Stimulated activated CD8-positive, alpha-beta memory T cell treated with anti-CD3 and anti-CD28 coated beads, Interleukin-15, amount 100 ng/mL, for 48 hours (primary cell): Measurements from ENCODE around the gene KLF6.

ENCODE experiments used
- DNase-seq, 2 donors: peaks; one replicate each; pipeline ENCODE4 v3.0.0-alpha.2; 2020; ENCODE audit warnings: low read depth in 2 of 2

KLF6 gene

GRCh38 chr10:3811291-3811870, 26.4 kb upstream of the KLF6 start:
- DNase-seq = peak in 1 of 2 donors; percentile 52

DNA sequence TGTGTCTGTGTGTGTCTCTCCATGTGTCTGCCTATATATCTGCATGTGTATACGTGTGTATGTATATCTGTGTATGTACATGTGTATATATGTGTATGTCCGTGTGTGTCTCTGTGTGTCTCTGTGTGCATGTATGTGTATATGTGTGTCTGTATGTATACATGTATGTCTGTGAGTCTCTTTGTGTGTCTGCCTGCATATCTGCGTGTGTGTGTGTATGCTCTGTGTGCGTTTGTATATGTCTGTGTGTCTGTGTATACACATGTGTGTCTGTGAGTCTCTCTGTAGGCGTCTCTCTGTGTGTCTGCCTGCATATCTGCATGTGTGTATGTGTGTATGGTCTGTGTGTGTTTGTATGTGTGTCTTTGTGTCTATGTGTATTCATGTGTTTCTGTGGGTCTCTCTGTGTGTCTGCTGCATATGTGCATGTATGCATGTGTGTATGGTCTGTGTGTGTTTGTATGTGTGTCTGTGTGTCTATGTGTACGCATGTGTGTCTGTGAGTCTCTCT, 23.7 kb upstream of the KLF6 start:
- no peak for DNase-seq

DNA sequence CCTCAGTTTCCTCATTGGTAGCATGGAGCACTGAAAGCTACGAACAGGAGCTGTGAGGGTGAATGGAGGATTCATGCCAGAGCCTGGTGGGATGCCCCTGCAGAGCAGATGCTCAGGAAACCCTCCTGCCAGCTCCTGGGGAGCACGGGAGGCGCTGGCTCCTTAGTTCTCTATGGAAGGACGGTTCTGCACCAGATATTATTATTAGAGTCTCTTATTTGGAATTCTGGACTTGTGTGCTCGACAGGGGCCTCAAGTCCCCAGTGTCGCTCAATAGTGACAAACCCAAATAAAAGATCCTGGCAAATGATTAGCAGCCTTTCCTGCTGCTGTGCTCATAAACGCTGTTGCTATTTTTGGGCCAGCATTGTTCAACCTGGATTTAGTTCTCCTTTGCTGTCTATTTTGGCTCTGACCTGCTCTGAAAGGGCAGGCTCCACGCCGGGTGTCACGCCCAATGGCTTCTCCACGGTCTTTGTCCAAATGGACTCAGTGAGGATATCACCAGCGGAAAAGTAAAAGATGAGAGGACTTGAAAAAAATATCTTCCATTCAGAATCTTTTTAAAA, 23.0 kb upstream of the KLF6 start:
- no peak for DNase-seq

- DNase-seq = no peak
Measured at GRCh38 chr10:3807211-3807927, 22.4 kb upstream of the KLF6 start.

- DNase-seq = no peak
Measured at GRCh38 chr10:3806603-3807002, 21.6 kb upstream of the KLF6 start.

DNA sequence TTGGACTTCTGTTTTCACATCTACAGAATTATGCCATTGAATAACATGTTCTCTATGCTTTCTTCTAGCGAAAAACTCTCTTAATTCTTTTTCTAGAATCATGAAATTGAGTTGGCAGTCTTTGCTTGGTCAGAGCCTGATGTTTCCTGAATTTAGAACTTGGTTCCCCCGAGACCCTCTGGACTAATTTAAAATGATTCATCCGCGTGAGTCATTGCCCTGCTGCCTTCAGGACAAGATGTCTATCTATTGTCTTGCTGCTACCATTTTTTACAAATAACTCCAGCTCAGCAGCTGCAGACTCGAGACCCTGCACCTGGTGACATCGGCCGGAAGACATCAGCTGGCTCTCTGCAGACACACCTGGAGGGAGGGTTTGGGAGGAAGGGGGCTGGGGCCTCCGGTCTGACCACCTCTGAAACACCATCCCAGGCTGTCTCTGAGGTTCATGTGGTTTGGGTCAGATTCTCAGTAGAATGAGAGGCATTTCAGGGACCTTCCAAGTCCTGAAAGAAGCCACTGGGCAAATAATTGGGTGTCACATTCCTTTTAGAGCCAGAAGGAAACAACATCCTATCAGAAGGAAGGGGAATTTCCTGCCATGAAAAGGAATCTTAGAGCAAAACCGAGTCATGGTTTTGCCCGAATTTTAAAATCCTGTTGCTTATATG, 20.9 kb upstream of the KLF6 start:
- no peak for DNase-seq

DNA sequence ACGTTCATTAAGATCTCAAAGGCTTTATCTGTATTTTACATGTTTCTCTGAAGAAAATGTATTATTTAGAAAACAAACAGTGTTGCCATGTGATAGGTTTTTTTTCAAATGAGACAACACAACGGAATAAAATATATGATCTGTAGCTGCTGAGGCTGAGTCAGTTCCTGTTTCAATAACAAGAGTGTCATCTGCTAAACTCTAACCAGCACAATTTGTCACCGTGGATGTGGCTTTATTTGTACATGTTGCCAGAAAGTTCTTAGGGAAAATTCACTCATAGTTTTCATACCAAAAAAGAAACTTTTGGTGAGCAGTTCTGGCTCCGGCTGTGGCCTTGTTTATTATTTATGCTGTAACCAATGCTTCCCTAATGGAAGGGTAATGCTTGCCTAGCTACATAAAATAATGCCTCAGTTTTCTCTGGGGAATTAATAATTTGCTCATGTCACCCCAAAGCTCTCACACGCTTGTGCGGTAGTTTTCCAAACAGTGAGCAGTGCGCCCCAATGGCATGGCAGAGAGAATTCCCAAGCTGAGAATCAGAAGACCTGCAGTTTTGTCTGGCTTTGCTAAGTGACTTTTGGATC, 20.3 kb upstream of the KLF6 start:
- DNase-seq = no peak

DNA sequence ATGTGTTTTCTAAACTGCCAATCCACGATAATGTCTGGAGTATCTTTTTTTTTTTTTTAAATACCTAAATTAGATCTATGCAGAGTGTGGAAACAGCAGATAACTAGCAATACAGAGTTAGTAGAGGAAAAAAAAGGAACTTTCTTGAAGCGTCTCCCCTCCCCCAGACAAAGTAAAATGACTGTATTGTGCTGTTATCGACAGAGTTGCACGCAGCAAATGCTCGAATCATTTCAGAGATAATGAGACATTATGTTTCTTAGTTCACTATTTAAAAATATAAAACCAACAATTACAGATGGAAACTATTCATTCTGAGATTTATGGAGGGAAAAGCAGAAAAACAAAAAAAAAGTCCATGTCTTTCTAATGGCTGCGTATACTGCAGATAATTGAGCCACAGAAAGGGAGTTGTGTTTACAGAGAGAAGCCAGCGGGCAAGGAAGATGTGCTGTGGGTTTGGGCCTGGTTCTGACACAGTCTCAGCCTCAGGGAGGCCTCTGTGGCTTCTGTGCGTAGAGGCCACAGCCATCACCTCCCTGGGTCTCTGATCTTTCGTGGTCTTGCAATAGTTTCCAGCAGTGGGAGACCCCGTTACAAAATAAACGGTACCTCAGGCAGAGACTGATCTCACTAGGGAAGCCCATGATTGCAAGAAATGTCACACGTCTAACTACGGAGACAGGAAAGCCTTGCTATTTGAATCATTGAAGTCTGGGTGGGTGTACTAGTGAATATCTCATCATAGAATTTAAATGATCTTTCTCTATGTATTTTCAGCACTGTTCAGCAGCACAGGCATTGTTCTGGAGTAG, 19.1 kb upstream of the KLF6 start:
- DNase-seq = peak in 1 of 2 donors; percentile 69

DNA sequence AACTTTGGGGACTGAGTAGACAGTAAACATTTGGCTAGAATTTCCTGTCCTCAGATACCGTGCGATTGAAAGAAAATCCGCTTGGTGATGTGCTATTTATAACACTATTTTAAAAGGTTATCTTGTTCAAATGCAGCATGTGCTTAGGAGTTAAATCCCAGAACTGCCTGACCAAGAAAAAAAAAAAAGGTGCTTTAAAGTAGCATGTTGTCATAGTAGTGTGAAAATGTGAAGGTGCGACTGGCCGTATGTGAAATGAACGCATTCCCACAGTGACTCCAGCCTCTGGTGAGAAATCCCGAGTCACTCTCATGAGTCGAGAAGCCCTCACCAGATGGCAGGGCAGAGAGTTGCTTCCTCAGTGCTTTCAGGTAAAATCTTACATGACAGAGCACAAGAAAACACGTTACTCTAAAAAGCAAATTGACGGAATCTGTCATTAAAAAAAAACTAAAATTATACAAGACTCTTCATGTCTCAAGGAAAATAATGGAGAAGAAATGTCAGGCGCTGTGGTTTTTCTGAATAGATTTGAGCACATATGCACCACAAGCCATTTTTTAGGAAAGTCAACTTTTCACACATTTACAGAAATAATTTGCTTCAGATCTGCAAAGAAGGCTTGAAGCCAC, 18.4 kb upstream of the KLF6 start:
- no peak for DNase-seq

GRCh38 chr10:3802526-3803265, 17.7 kb upstream of the KLF6 start:
- no peak for DNase-seq

DNA sequence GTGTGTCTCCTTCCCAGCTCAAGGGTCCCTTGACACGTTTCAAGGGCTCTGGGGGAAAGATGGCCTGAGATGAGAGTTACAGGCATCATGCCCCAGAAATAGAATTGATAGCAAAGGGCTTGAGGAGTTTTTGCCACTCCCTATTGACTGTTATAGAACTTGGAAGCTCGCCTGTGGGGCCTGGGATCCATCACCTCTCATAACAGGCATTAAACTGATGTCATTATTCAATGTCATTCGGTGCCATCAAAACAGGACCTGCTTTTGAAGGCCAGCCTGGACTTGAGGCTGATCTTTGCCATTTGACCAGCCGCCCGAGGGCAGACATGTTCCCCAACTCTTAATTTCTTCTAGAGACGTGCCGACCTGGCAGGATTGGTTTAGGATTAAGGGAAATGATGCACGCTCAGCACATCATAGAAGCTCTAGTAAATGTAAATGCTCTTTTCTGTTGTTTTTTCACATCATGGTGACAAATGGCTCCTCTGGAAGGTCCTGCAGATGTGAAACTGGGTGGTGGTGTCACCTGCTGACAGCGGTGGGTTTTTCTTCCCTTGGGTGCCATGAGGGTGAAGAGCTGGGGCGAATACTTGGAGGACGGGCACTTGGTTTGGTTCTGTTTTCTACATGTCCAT, 16.7 kb upstream of the KLF6 start:
- DNase-seq = no peak

GRCh38 chr10:3800586-3800985, 15.6 kb upstream of the KLF6 start:
- no peak for DNase-seq

DNA sequence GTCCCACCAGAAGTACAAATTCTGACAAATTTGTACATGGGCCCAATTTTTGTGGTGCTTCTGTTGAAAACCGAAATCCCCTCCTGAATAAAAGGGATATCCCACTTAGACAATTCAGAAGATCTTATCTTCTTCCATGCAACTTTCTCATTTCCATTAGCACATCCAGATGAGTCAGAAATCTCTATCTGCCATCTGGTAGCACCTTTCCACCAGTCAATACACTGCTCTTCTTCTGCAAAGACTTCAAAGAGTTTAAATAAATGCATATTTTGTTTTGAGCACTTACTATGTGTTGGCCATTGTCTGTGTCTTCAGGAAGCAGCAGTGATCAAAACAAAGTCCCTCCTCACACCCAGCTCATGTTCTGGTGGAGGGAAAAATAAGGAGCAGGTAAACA, 12.7 kb upstream of the KLF6 start:
- no peak for DNase-seq

DNA sequence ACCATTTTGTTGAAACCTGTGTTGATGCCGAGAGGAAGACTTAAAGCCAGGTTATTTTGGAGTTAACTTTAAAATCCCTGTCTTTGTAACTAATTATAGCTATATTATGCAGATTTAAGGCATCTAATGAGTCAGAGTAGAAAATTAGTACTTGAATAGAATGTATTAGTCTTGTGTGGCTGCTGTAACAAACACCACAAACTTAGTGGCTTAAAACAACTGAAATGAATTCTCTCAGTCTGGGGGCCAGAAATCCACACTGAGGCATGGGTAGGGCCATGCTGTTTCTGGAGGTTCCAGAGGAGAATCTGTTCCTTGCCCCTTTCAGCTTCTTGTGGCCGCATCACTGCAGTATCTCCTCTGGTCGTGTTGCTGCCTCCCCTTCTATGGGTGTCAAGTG, 8.5 kb upstream of the KLF6 start:
- DNase-seq = no peak

DNA sequence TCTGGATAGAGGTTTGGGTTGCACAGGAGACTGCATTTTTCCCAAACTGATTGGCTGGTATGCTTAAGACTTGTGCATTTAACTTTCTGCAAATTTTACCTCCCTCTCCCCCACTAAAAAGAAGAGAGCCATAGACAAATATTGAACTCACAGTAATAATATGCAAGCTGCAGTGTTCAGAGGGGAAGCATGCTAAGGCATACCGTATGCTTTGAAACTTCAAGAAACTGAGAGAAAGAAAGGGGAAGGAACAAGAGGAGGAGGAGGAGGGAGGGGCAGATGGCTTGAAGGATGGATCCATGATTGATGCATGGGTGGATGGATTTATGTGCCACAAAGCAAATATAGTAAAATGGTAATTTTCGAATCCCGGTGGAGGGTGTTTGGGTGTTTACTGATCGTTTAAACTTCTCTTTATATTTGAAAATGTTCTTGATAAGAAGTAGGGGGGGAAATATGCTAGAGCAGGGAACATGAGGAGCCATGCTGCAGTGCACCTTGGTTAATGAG, 7.8 kb upstream of the KLF6 start:
- no peak for DNase-seq

GRCh38 chr10:3791974-3792633, 7.1 kb upstream of the KLF6 start:
- no peak for DNase-seq

GRCh38 chr10:3790858-3791257, 5.8 kb upstream of the KLF6 start:
- no peak for DNase-seq

- no peak for DNase-seq
Measured at GRCh38 chr10:3790272-3790671, 5.3 kb upstream of the KLF6 start.

GRCh38 chr10:3789621-3790020, 4.6 kb upstream of the KLF6 start:
- DNase-seq = no peak
